GM18519 (cell line): ENCODE results near the gene SH2D2A.

Experiments
- ATAC-seq: cut with Tn5 transposase; IDR thresholded peaks from one replicate; pipeline ENCODE4 v1.9.1; 2021; ENCODE audit warnings: mild to moderate bottlenecking, moderate library complexity; ENCODE audit not compliant: unreplicated experiment, low FRiP score

The SH2D2A gene

GRCh38 chr1:156848461-156849150, 32.0 kb upstream of the SH2D2A start:
- ATAC-seq, result no peak

GRCh38 chr1:156847591-156848460, 31.2 kb upstream of the SH2D2A start:
- ATAC-seq, result no peak

- no peak for ATAC-seq
Measured at GRCh38 chr1:156846643-156847042, 30.0 kb upstream of the SH2D2A start.

GRCh38 chr1:156845953-156846545, 29.4 kb upstream of the SH2D2A start:
- no peak for ATAC-seq

- no peak for ATAC-seq
Measured at GRCh38 chr1:156845055-156845952, 28.7 kb upstream of the SH2D2A start.

- no peak for ATAC-seq
Measured at GRCh38 chr1:156844638-156845037, 28.0 kb upstream of the SH2D2A start.

GRCh38 chr1:156844102-156844501, 27.5 kb upstream of the SH2D2A start:
- no peak for ATAC-seq

- ATAC-seq, result no peak
Measured at GRCh38 chr1:156842618-156843300, 26.1 kb upstream of the SH2D2A start.

GRCh38 chr1:156841295-156841855, 24.7 kb upstream of the SH2D2A start:
- no peak for ATAC-seq

GRCh38 chr1:156840898-156841279, 24.2 kb upstream of the SH2D2A start:
- no peak for ATAC-seq

- no peak for ATAC-seq
Measured at GRCh38 chr1:156840186-156840897, 23.7 kb upstream of the SH2D2A start.

GRCh38 chr1:156839426-156840109, 22.9 kb upstream of the SH2D2A start:
- ATAC-seq, result no peak

GRCh38 chr1:156838972-156839371, 22.3 kb upstream of the SH2D2A start:
- no peak for ATAC-seq

- no peak for ATAC-seq
Measured at GRCh38 chr1:156836892-156837291, 20.2 kb upstream of the SH2D2A start.

GRCh38 chr1:156836041-156836654, 19.5 kb upstream of the SH2D2A start:
- ATAC-seq, result no peak

GRCh38 chr1:156834322-156834721, 17.7 kb upstream of the SH2D2A start:
- no peak for ATAC-seq

GRCh38 chr1:156833603-156834002, 17.0 kb upstream of the SH2D2A start:
- ATAC-seq, result no peak

- no peak for ATAC-seq
Measured at GRCh38 chr1:156832434-156832833, 15.8 kb upstream of the SH2D2A start.
